Panc1 (cell line): ENCODE results near the gene MAST3.

Experiments
- CTCF ChIP-seq: fragments of 450-650 bp; IDR thresholded peaks from 2 replicates; pipeline ENCODE4 v1.5.1; 2017; ENCODE audit warnings: mild to moderate bottlenecking
- POLR2AphosphoS5 ChIP-seq: IDR thresholded peaks from 2 replicates; pipeline ENCODE4 v1.6.1; 2012; ENCODE audit warnings: mild to moderate bottlenecking, low read depth, low read length, moderate library complexity
- SIN3A ChIP-seq: IDR thresholded peaks from 2 replicates; pipeline ENCODE4 v1.6.1; 2012; ENCODE audit warnings: low read depth, mild to moderate bottlenecking, low read length, moderate library complexity, borderline replicate concordance; ENCODE audit not compliant: insufficient read depth

DNA sequence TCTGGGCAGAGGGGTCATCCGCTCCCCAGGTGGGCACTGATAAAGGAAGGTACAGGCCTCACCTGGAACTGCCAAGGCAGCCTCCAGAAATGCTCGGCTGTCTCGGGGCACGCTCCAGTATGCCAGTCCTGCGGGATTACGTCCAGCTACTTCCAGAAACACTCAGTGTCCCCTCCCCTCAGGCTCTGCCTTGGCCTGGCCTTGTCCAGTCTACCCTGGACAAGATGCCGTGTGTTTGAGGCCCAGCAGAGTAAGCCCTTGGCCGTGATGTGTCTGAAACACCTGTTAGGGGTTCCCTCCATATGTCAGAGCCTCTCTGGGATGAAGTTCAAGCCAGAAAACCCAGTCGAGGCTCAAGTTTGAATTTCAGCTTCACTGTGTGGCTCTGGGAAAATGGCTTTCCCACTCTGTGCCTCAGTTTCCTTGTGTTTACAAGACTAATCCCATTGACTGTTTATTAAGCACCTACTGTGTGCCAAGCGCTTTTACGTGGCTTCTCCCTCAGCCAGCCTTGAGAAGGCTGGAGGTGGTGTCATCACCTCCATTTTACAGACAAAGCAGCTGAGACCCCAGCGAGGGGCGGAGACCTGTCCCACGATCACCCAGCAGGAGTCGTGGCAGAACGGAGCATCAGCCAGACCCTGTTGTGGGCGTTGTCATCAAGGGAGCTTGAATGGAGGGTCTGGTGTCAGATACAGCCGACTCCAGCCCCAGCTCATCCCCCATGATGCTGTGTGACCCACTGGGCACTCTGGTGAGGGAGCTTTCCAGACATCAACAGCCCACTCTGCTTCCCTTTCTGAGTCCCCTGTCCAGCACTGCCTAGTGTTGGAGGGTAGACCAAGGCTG, 53.4 kb downstream of the MAST3 start:
- TF ChIP-seq CTCF (no peak), POLR2AphosphoS5 (no peak), SIN3A (no peak)
